Upper lobe of left lung (tissue), 6 donors: Measurements from ENCODE around the gene SPOCK2. TPM values are rescaled to one million over a fixed set of nuclear protein-coding genes. Genes with fewer than 3 reads are reported as not detected.
A peak's percentile ranks its signal among the peaks of the same experiment; 100 is the strongest.

Experiments
- ATAC-seq, 2 donors: fragments of 200-7000 bp; cut with Tn5 transposase; one replicate each; pipeline ENCODE4 v1.9.1; 2022; ENCODE audit warnings: mild to moderate bottlenecking in 2 of 2, moderate library complexity in 2 of 2; ENCODE audit not compliant: low FRiP score in 2 of 2
- DNase-seq, 2 donors: peaks; one replicate each; pipeline ENCODE4 v3.0.0-alpha.2; 2019 to 2020
- H3K27ac ChIP-seq, 4 donors: fragments of 200-600 bp; sonication (generic); one replicate each; pipeline ENCODE4 v1.5.1; 2016 to 2019
- H3K27me3 ChIP-seq, 4 donors: fragments of 200-600 bp; sonication (generic); one replicate each; pipeline ENCODE4 v1.5.1; 2017 to 2019
- H3K36me3 ChIP-seq, 4 donors: fragments of 200-600 bp; sonication (generic); one replicate each; pipeline ENCODE4 v1.5.1; 2016 to 2019
- H3K4me1 ChIP-seq, 4 donors: fragments of 200-600 bp; sonication (generic); one replicate each; pipeline ENCODE4 v1.5.1; 2018 to 2019
- H3K4me3 ChIP-seq, 4 donors: fragments of 200-600 bp; sonication (generic); one replicate each; pipeline ENCODE4 v1.5.1; 2017 to 2019; ENCODE audit warnings: mild to moderate bottlenecking in 2 of 4, moderate library complexity in 1 of 4
- H3K9me3 ChIP-seq, 4 donors: fragments of 200-600 bp; sonication (generic); one replicate each; pipeline ENCODE4 v1.5.1; 2018 to 2019
- CTCF ChIP-seq, 6 experiments: fragments of 450-650 bp in 4 of 6; fragments of 200-600 bp in 2 of 6; sonication (generic) in 2 of 6; IDR thresholded peaks; one replicate each; pipeline ENCODE4 v1.5.1; 2016 to 2019; ENCODE audit warnings: antibody characterized with exemption in 6 of 6
- EP300 ChIP-seq, 4 donors: sonication (generic); formaldehyde crosslinking; IDR thresholded peaks; one replicate each; pipeline ENCODE4 v1.5.1; 2017; ENCODE audit warnings: antibody characterized with exemption in 4 of 4, control low read depth in 2 of 4
- POLR2A ChIP-seq, 4 donors: fragments of 450-650 bp; IDR thresholded peaks; one replicate each; pipeline ENCODE4 v1.5.1; 2016 to 2017; ENCODE audit warnings: antibody characterized with exemption in 4 of 4, mild to moderate bottlenecking in 2 of 4
- POLR2AphosphoS5 ChIP-seq, 2 donors: sonication (generic); formaldehyde crosslinking; IDR thresholded peaks; one replicate each; pipeline ENCODE4 v1.5.1; 2017; ENCODE audit warnings: antibody characterized with exemption in 2 of 2
- WGBS, 2 donors: methylation state at CpG; one replicate each; pipeline ENCODE4 v1.1.5; 2017 to 2018; 5-methylcytosine and 5-hydroxymethylcytosine counted together
- total RNA-seq, 6 donors: library from RNA; depleted of rRNA in 4 of 6; stranded (reverse); fragments of >200 nt in 4 of 6; gene quantifications; one replicate each; pipeline versions ENCODE4 v1.1.0 to v1.2.1, GENCODE V29; 2016 to 2021
- donor health status: DM: no; HTN: no; CAD: no; lungs with moderate emphysema.
- donor health status: DM: no; HTN: yes; CAD: no; lungs with severe emphysema.

SPOCK2 gene
- total RNA-seq, 6 donors from 2014 or later = 62.9 to 532 (median 159) TPM

DNA sequence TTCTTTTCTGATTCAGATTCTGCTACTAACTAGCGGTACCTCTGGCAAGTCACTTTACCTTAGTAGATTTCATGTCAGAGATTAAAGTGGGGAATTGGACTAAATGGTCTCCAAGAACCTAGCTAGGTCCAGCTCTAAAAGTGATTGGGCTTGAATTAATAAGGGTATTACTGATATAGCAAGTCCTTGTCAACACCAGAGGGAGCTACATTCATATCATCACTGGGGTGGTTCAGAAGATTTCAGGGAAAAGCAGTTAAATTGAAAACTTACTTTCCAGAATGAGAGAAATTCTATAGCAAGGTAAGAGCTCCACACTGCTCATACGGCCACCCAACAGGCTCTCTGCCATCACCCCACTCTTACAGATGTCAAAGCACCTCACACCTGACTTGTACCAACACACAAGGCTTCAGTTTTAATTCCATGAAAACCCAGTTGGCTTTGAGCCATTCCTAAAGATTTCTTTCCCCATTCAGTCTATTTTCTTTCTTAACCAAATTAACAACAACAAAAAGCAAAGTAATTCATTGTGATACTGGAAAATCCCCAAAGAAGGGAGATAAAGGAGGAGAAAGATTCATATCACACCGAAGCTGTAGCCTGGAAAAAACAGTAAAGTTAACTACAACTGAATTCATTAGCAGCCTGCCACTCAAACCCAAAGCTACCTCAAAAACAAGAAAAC is 38.0 kb upstream of the SPOCK2 start:
- DNase-seq (no peak), ATAC-seq (no peak)
- TF ChIP-seq CTCF (IDR thresholded peaks at IDR 0.05) (peak in 3 of 6 experiments; percentile 26 to 51 (median 41)), POLR2A (IDR thresholded peaks at IDR 0.05) (no peak)
- no peaks in the 10 kb centered on the region for H3K27me3 ChIP-seq
- H3K4me3 ChIP-seq = no peak overlapping the region
- H3K36me3 ChIP-seq = peaks cover 0 to 12% (median 4%) of the 10 kb centered on the region in 4 donors
- no peaks in the 10 kb centered on the region for H3K9me3 ChIP-seq
- H3K4me1 ChIP-seq = no peaks in the 10 kb centered on the region
- H3K27ac ChIP-seq = no peak overlapping the region
- WGBS, 2 donors = 88 to 92% methylated on average over 3 of the region's 3 CpGs

GRCh38 chr10:72124989-72125388 is 36.6 kb upstream of the SPOCK2 start:
- Histone ChIP-seq H3K27ac (peak overlapping the region in 1 of 4 donors; percentile 45), H3K27me3 (no peaks in the 10 kb centered on the region), H3K9me3 (no peaks in the 10 kb centered on the region), H3K36me3 (peaks cover 0 to 12% (median 4%) of the 10 kb centered on the region in 4 donors), H3K4me1 (no peaks in the 10 kb centered on the region), H3K4me3 (no peak overlapping the region)
- no peak for TF ChIP-seq CTCF (IDR thresholded peaks at IDR 0.05)
- TF ChIP-seq POLR2AphosphoS5 (IDR thresholded peaks at IDR 0.05) = no peak
- no peak for TF ChIP-seq POLR2A (IDR thresholded peaks at IDR 0.05)
- TF ChIP-seq EP300 (IDR thresholded peaks at IDR 0.05) = no peak
- DNase-seq (no peak), ATAC-seq (peak in 1 of 2 donors; percentile 24)
- 77 to 82% methylated on average over 1 of the region's 1 CpG for WGBS, 2 donors

DNA sequence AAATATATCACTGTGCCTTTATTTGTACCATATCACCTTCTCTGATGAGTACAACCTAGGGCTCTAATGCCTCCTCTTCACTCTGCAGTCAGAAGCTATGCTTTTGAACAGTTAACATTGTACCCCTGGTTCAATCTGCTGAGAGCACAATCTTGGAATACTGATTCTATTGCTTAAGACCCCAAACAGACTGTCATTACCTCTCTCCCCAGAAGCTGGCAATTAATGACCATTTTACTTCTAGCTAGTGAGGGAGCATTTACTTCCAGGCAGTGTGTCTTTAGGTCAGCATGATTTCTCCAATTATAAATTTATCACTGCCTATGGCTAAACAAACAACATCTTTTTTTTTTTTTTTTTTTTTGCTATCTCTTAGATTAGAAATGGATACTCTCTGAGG is 36.0 kb upstream of the SPOCK2 start:
- Histone ChIP-seq H3K4me3 (no peak overlapping the region), H3K9me3 (no peaks in the 10 kb centered on the region), H3K4me1 (no peaks in the 10 kb centered on the region), H3K27me3 (no peaks in the 10 kb centered on the region), H3K36me3 (peaks cover 0 to 12% (median 4%) of the 10 kb centered on the region in 4 donors), H3K27ac (no peak overlapping the region)
- TF ChIP-seq POLR2AphosphoS5 (IDR thresholded peaks at IDR 0.05) (no peak), CTCF (IDR thresholded peaks at IDR 0.05) (no peak), EP300 (IDR thresholded peaks at IDR 0.05) (no peak), POLR2A (IDR thresholded peaks at IDR 0.05) (no peak)
- ATAC-seq (no peak), DNase-seq (no peak)

- H3K27me3 ChIP-seq = no peaks in the 10 kb centered on the region
- WGBS, 2 donors = 90 to 93% methylated on average over 4 of the region's 4 CpGs
These were observed 35.3 kb upstream of the SPOCK2 start for GRCh38 chr10:72123616-72124015.

More at GRCh38 chr10:72123616-72124015, 35.3 kb upstream of the SPOCK2 start:
- ATAC-seq = no peak
- TF ChIP-seq CTCF (IDR thresholded peaks at IDR 0.05) = no peak
- no peak for TF ChIP-seq POLR2A (IDR thresholded peaks at IDR 0.05)
- no peak for TF ChIP-seq EP300 (IDR thresholded peaks at IDR 0.05)
- no peak for TF ChIP-seq POLR2AphosphoS5 (IDR thresholded peaks at IDR 0.05)
- no peaks in the 10 kb centered on the region for H3K9me3 ChIP-seq
- H3K36me3 ChIP-seq = peaks cover 0 to 15% (median 4%) of the 10 kb centered on the region in 4 donors
- no peaks in the 10 kb centered on the region for H3K4me1 ChIP-seq
- no peak overlapping the region for H3K27ac ChIP-seq
- DNase-seq = no peak
- H3K4me3 ChIP-seq = no peak overlapping the region
